ENCODE results near the gene MIA2.
"Not testable (repeated sequence)": the region's sequence is repeated elsewhere in the genome, so short reads cannot be mapped to it uniquely, and the experiment has no call there.

The MIA2 gene

DNA sequence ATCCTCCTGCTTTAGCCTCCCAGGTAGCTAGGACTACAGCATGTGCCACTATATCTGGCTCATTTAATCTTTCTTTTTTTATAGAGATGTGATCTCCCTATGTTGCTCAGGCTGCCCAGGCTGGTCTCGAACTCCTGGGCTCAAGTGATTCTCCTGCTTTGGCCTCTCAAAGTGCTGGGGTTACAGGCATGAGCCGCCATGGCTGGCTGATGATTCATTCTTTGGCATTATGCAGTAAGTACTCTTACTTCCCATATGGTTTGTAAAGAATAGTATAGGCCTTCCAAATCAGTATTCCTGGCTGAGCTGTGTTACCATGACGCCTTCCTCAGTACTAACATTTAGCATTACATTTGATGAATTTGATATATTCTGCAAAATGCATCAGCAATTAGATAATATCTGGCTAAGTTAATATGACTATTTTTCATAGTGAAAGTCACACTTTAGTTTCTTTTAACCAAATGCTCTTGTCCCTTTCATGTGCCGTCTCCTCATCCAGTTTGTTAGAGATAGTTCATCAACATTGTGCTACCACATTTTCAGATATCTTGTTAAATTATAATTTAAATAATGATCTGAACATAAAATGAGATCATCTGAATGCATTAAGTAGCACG lies 3.2 kb upstream of the MIA2 start:
- DNase-seq = no peak

GRCh38 chr14:39231751-39232553 lies 1.8 kb upstream of the MIA2 start:
- DNase-seq = not testable (repeated sequence)

- no peak for DNase-seq
Observed at GRCh38 chr14:39232554-39233415, 930 bp upstream of the MIA2 start.

DNA sequence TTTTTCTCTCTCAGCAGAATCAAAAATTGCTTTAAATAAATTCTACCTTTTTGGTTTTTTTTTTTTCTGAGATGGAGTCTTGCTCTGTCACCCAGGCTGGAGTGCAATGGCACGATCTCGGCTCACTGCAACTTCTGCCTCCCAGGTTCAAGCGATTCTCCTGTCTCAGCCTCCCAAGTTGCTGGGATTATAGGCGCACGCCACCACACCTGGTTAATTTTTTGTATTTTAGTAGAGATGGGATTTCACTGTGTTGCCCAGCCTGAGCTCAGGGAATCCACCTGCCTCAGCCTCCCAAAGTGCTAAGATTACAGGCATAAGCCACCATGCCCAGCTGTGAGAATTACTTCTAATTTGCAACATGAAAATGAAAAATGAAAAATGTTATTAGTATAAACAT lies 1.3 kb downstream of the MIA2 start:
- not testable (repeated sequence) for DNase-seq

- not testable (repeated sequence) for DNase-seq
Observed at GRCh38 chr14:39235466-39235865, 1.8 kb downstream of the MIA2 start.

DNA sequence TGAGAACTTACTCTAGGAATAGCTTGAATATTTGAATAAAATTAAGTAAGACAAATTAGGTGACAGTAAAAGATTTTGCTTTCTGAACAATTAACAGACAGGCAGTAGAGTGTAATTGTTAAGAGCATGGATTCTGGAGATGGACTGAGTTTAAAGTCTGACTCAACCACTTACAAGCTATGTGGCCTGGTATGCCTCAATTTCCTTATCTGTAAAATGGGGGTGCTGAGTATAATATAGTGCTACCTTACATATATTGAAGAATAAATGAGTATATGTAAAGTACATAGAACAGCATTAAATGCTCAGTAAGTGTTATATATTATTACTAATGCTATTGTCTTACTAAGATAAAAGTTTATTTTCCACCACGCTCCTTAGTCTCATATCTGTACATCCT lies 7.1 kb downstream of the MIA2 start:
- DNase-seq = no peak

DNA sequence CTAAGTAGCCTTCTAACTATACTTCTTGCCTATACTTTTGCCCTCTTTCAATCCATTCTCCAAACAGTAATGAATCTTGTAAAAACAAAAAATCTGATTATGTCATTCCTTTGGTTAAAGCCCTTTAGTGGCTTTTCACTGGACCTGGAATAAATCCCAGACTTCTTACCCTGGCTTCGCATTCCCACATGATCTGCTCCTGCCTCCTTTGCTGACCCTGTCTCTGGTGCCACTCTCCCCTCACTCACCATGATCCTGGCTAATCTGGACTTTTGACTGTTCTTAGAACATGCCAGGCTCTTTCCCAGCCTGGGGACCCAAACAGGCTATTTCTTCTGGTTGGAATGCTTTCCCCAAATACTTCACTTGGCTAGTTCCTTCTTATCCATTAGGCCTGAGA lies 7.9 kb downstream of the MIA2 start:
- no peak for DNase-seq

DNA sequence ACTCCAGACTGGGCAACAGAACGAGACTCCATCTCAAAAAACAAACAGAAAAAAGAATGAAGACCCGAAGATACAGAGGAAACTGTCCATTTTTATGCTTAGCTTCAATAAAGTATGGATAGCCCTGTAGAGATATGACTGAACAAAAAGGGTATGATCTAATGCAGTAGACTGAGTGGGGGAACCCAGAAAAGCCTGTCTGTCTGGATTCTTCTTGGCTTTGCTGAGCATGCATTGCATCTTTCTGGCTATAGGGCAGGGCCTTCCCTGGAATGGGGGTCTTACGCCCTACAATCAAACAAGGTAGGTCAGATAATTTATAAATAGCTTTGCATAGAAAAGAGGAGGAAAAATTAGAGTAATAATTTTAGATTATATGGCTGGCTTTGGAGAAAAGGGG lies 10.1 kb downstream of the MIA2 start:
- DNase-seq = no peak

GRCh38 chr14:39246618-39247017 lies 12.9 kb downstream of the MIA2 start:
- no peak for DNase-seq

DNA sequence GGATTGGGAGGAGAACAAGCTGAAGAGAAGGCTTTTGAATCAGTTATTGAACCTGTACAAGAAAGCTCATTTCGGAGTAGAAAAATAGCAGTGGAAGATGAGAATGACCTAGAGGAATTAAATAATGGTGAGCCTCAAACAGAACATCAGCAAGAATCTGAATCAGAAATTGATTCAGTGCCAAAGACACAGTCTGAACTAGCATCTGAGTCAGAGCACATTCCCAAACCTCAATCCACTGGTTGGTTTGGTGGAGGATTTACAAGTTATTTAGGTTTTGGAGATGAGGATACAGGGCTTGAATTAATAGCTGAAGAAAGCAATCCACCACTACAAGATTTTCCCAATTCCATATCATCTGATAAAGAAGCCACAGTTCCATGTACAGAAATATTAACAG lies 13.5 kb downstream of the MIA2 start:
- DNase-seq = no peak

GRCh38 chr14:39251547-39251946 lies 17.8 kb downstream of the MIA2 start:
- no peak for DNase-seq

DNA sequence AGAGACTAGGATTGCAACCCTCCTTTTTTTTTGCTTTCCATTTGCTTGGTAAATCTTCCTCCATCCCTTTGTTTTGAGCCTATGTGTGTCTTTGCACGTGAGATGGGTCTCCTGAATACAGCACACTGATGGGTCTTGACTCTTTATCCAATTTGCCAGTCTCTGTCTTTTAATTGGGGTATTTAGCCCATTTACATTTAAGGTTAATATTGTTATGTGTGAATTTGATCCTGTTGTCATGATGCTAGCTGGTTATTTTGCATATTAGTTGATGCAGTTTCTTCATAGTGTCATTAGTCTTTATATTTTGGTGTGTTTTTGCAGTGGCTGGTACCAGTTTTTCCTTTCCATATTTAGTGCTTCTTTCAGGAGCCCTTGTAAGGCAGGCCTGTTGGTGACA lies 23.7 kb downstream of the MIA2 start:
- not testable (repeated sequence) for DNase-seq

DNA sequence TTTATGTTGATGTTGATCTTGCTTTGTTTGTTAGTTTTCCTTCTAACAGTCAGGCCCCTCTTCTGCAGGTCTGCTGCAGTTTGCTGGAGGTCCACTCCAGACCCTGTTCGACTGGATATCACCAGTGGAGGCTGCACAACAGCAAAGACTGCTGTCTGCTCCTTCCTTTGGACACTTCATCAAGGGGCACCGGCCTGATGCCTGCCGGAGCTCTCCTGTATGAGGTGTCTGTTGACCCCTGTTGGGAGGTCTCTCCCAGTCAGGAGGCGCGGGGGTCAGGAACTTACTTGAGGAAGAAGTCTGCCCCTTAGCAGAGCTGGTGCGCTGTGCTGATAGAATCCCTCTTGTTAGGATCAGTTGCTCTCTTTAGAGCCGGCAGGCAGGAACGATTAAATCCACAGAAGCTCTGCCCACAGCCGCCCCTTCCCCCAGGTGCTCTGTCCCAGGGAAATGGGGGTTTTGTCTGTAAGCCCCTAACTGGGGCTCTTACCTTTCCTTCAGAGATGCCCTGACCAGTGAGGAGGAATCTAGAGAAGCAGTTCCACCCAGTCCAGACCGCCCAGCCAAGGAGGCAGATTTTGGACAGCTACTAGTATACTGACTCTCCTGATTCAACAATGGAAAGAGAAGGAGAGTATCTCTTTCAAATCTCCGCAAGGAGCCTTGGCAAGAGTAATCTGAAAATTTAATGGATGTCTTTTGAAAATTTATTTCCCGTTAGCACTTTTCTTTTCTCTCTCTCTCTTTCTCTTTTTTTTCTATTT lies 25.2 kb downstream of the MIA2 start:
- DNase-seq = no peak

- not testable (repeated sequence) for DNase-seq
Observed at GRCh38 chr14:39260161-39260560, 26.4 kb downstream of the MIA2 start.

DNA sequence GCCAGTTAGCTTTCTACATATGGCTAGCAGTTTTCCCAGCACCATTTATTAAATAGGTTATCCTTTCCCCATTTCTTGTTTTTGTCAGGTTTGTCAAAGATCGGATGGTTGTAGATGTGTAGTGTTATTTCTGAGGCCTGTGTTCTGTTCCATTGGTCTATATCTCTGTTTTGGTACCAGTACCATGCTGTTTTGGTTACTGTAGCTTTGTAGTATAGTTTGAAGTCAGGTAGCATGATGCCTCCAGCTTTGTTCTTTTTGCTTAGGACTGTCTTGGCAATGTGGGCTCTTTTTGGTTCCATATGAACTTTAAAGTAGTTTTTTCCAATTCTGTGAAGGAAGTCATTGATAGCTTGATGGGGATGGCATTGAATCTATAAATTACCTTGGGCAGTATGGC lies 28.5 kb downstream of the MIA2 start:
- DNase-seq = not testable (repeated sequence)

GRCh38 chr14:39264057-39264456 lies 30.3 kb downstream of the MIA2 start:
- DNase-seq = no peak

GRCh38 chr14:39264558-39264957 lies 30.8 kb downstream of the MIA2 start:
- DNase-seq = no peak

DNA sequence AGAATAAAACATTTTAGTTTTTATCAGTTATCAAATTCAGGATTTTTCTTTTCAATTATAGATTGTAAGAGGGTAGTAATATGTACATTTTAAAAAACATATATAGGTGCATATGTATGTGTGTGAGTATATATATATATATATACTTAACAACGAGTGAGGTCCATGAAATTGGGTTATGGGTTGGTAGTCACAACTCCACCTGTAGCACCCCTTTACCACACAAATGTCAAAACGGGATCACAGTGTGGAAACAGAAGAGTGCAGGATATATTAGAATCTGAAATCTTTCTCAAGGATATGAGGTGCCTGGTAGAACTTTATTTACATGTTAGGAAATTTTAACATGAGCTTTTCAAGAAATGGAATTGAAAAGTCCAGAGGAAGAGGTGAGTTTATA lies 31.3 kb downstream of the MIA2 start:
- DNase-seq = no peak

DNA sequence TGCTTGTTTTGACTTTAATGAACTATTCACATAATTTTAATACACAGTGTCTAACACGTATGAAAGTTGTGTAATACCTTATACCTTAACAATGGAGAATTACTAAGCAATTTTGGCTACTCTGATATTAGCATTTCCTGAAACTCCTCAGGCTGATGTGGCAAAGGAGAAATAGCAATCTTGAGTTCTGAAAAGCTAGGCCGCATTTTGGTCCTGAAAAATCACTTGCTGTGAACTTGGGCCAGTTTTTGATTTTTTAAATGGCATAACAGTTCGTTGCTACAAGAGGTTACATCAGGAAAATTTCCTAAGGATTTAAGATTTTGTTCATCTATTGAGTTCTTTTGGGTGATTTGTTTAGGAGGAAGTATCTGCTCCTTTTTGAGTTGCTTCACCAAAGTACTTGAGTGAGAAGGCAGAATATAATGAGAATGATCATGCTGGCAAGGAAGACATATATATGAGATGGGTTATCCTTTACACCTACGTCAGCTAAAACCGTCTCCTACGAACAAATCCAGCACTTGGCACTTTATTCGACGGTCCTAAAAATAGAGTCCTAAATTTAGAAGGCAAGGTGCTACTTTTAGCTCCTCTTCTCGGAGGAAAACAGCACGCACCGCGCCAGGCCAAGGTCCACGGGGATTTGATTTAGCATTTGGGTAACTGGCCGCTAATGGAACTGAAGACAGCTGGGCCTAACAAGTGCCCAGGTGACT lies 32.2 kb downstream of the MIA2 start:
- DNase-seq = no peak

- peak; percentile 34 for DNase-seq
Observed at GRCh38 chr14:39266525-39266870, 32.8 kb downstream of the MIA2 start.

DNA sequence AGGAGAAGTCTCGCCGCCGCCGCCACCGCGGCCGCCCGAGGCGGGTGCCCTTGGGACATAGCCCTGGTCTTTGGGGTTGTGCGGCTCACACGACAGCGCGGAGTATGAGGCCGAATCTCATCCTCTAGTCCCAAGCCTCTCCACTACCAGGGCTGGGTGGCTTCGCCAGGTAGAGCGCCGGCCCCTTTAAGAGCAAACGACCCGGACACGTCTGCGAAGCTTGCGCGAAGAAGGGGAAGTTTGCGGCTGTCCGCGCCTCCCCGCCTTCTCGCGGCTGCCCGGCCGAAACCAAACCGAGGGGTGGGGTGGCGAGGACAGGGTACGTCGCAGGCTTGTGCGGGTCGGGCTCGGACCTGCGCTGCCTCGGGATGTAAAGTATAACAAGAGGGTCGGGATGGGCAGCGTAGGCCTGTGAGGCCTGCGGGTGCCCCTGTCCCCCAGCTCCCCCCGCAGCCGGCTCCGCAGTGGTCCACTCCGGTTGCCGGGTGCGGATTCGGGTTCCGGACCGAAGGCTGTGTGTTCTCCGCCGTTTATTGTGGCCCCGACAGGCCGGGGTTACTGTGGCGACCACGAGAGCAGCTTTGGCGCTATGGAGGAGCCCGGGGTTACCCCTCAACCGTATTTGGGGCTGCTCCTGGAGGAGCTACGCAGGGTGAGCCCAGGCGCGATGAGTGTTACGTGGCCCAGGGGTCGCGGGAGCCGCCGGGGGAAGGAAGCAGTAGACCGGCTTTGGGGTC lies 33.3 kb downstream of the MIA2 start:
- DNase-seq = peak; percentile 37

DNA sequence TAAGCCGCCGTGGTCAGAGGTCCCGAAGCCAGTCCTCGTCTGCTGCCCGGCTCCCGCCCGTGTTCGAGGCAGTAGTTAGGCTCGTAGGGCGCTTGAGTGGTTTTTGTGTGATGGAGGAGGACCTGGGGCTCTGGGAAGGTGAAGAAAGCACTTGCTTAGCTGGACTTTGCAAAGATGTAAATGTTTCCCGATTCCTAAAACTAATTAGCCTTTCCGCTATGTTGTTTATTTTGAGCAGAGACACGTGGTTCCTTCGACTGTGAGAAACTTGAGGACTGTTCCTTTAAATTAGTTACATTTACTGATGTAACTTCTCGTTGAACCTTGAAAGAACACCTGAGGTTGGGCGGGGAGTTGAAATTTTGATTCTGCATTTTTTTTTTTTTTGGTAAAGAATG lies 33.9 kb downstream of the MIA2 start:
- DNase-seq = no peak
